H9 (cell line): ENCODE data around the gene MIPOL1. TPM values are rescaled to one million over a fixed set of nuclear protein-coding genes. Genes with fewer than 3 reads are reported as not detected.

Experiments used
- DNase-seq: peaks from one replicate; pipeline ENCODE4 v3.0.0-alpha.2; 2017
- H2AFZ ChIP-seq: one replicate; pipeline ENCODE4 v1.6.1; 2013; ENCODE audit warnings: mild to moderate bottlenecking, low read length, control low read depth, moderate library complexity
- H2AK5ac ChIP-seq: 2 replicates; pipeline ENCODE4 v1.6.1; 2013; ENCODE audit warnings: low read length, control low read depth, mixed read lengths; ENCODE audit not compliant: insufficient read length
- H2BK120ac ChIP-seq: one replicate; pipeline ENCODE4 v1.6.1; 2013; ENCODE audit warnings: low read depth, mild to moderate bottlenecking, low read length, control low read depth, inconsistent platforms; ENCODE audit not compliant: poor library complexity, severe bottlenecking
- H2BK12ac ChIP-seq: 2 replicates; pipeline ENCODE4 v1.6.1; 2013; ENCODE audit warnings: low read length, control low read depth, mixed read lengths, low read depth; ENCODE audit not compliant: insufficient read length
- H2BK15ac ChIP-seq: 2 replicates; pipeline ENCODE4 v1.6.1; 2013; ENCODE audit warnings: low read depth, low read length, control low read depth
- H2BK20ac ChIP-seq: one replicate; pipeline ENCODE4 v1.6.1; 2013; ENCODE audit warnings: low read depth, mild to moderate bottlenecking, low read length, control low read depth, inconsistent platforms; ENCODE audit not compliant: poor library complexity, severe bottlenecking
- H2BK5ac ChIP-seq: 2 replicates; pipeline ENCODE4 v1.6.1; 2013; ENCODE audit warnings: low read length, control low read depth, mixed read lengths; ENCODE audit not compliant: insufficient read length
- H3K14ac ChIP-seq: 2 replicates; pipeline ENCODE4 v1.6.1; 2013; ENCODE audit warnings: low read length, control low read depth; ENCODE audit not compliant: insufficient read depth
- H3K18ac ChIP-seq: 2 replicates; pipeline ENCODE4 v1.6.1; 2013; ENCODE audit warnings: low read depth, mild to moderate bottlenecking, mixed read lengths, low read length, control low read depth; ENCODE audit not compliant: insufficient read length
- H3K23ac ChIP-seq: 2 replicates; pipeline ENCODE4 v1.6.1; 2013; ENCODE audit warnings: low read length, control low read depth, mixed read lengths, low read depth; ENCODE audit not compliant: insufficient read length
- H3K23me2 ChIP-seq: 2 replicates; pipeline ENCODE4 v1.6.1; 2013; ENCODE audit warnings: low read depth, mild to moderate bottlenecking, mixed read lengths, low read length, control low read depth; ENCODE audit not compliant: insufficient read length, poor library complexity, severe bottlenecking
- H3K27ac ChIP-seq: 2 replicates; pipeline ENCODE4 v1.5.1; 2013; ENCODE audit warnings: low read length, control low read depth, mixed read lengths, low read depth; ENCODE audit not compliant: insufficient read length
- H3K27me3 ChIP-seq: 2 replicates; pipeline ENCODE4 v1.6.1; 2013; ENCODE audit warnings: low read length, control low read depth, inconsistent platforms; ENCODE audit not compliant: insufficient read depth
- H3K4ac ChIP-seq: 2 replicates; pipeline ENCODE4 v1.6.1; 2013; ENCODE audit warnings: low read depth, mild to moderate bottlenecking, control low read depth, inconsistent platforms, low read length, moderate library complexity
- H3K4me1 ChIP-seq: 2 replicates; pipeline ENCODE4 v1.6.1; 2013; ENCODE audit warnings: low read length, control low read depth, inconsistent platforms; ENCODE audit not compliant: insufficient read depth
- H3K4me2 ChIP-seq: 2 replicates; pipeline ENCODE4 v1.6.1; 2013; ENCODE audit warnings: low read length, control low read depth, mixed read lengths; ENCODE audit not compliant: insufficient read length, insufficient read depth
- H3K56ac ChIP-seq: 2 replicates; pipeline ENCODE4 v1.6.1; 2013; ENCODE audit warnings: low read depth, mild to moderate bottlenecking, mixed read lengths, low read length, control low read depth; ENCODE audit not compliant: insufficient read length
- H3K79me1 ChIP-seq: 2 replicates; pipeline ENCODE4 v1.6.1; 2013; ENCODE audit warnings: low read depth, mild to moderate bottlenecking, moderate library complexity, low read length, control low read depth, inconsistent platforms; ENCODE audit not compliant: insufficient read depth, poor library complexity, severe bottlenecking
- H3K79me2 ChIP-seq: 2 replicates; pipeline ENCODE4 v1.6.1; 2013; ENCODE audit warnings: low read length, control low read depth, inconsistent platforms; ENCODE audit not compliant: insufficient read depth
- H3K9ac ChIP-seq: 2 replicates; pipeline ENCODE4 v1.6.1; 2013; ENCODE audit warnings: low read length, control low read depth, mixed read lengths; ENCODE audit not compliant: insufficient read length; ENCODE audit errors: extremely low read depth
- H3K9me3 ChIP-seq: one replicate; pipeline ENCODE4 v1.6.1; 2013; ENCODE audit warnings: low read depth, low read length, inconsistent platforms; ENCODE audit not compliant: control insufficient read depth
- H3T11ph ChIP-seq: one replicate; pipeline ENCODE4 v1.6.1; 2013; ENCODE audit warnings: mild to moderate bottlenecking, low read length, control low read depth, inconsistent platforms
- H4K20me1 ChIP-seq: one replicate; pipeline ENCODE4 v1.6.1; 2013; ENCODE audit not compliant: control insufficient read depth, insufficient read length, insufficient read depth
- H4K5ac ChIP-seq: 2 replicates; pipeline ENCODE4 v1.6.1; 2013; ENCODE audit warnings: low read depth, mild to moderate bottlenecking, mixed read lengths, low read length, control low read depth; ENCODE audit not compliant: insufficient read length
- H4K8ac ChIP-seq: replicated peaks from 2 replicates; pipeline ENCODE4 v1.6.1; 2013; ENCODE audit warnings: low read length, control low read depth, mixed read lengths, low read depth; ENCODE audit not compliant: insufficient read length
- H4K91ac ChIP-seq: 2 replicates; pipeline ENCODE4 v1.6.1; 2013; ENCODE audit warnings: low read depth, mild to moderate bottlenecking, moderate library complexity, mixed read lengths, low read length, control low read depth; ENCODE audit not compliant: insufficient read length
- H3K27ac Mint-ChIP-seq, 3 experiments: 2 replicates in 2 of 3; 3 replicates in 1 of 3; pipeline ENCODE4 v1.8.0; 2020 to 2021; ENCODE audit warnings: mixed read lengths in 3 of 3, mild to moderate bottlenecking in 1 of 3, moderate library complexity in 1 of 3
- H3K27me3 Mint-ChIP-seq: 2 replicates; pipeline ENCODE4 v1.8.0; 2021; ENCODE audit warnings: low read depth, mild to moderate bottlenecking, moderate library complexity, mixed read lengths
- H3K36me3 Mint-ChIP-seq, 3 experiments: 2 replicates in 2 of 3; 3 replicates in 1 of 3; pipeline ENCODE4 v1.8.0; 2020 to 2021; ENCODE audit warnings: low read depth in 3 of 3, mixed read lengths in 3 of 3; ENCODE audit not compliant: insufficient read depth in 1 of 3
- H3K4me1 Mint-ChIP-seq, 2 experiments: 2 replicates each; pipeline ENCODE4 v1.8.0; 2020; ENCODE audit warnings: mixed read lengths in 2 of 2
- H3K4me3 Mint-ChIP-seq, 2 experiments: 2 replicates in 1 of 2; 3 replicates in 1 of 2; pipeline ENCODE4 v1.8.0; 2020 to 2021; ENCODE audit warnings: mild to moderate bottlenecking in 2 of 2, mixed read lengths in 2 of 2, moderate library complexity in 1 of 2
- H3K9me3 Mint-ChIP-seq, 2 experiments: 2 replicates in 1 of 2; 3 replicates in 1 of 2; pipeline ENCODE4 v1.8.0; 2020; ENCODE audit warnings: mild to moderate bottlenecking in 2 of 2, mixed read lengths in 2 of 2, moderate library complexity in 1 of 2
- WGBS: extraction: QIAGEN DNeasy Blood & Tissue Kit; methylation state at CpG from one replicate; pipeline ENCODE4 v1.1.7; 2013; ENCODE audit warnings: missing lambda C conversion rate, low lambda C conversion rate, mixed read lengths; ENCODE audit not compliant: insufficient read length; ENCODE audit errors: extremely low coverage; 5-methylcytosine and 5-hydroxymethylcytosine counted together
- total RNA-seq: library from RNA; stranded (reverse); gene quantifications from 2 replicates; pipeline ENCODE4 v1.2.1, GENCODE V29; 2021
- TF ChIP-seq, protein P1 (sequence below): fragments of 200-600 bp; sonication (generic); conservative IDR thresholded peaks from 3 replicates; pipeline ENCODE4 v1.8.0; 2021; ENCODE audit warnings: antibody characterized with exemption, mild to moderate bottlenecking

The MIPOL1 gene
- total RNA-seq, 1 experiment from 2014 or later, result 15.6 TPM

DNA sequence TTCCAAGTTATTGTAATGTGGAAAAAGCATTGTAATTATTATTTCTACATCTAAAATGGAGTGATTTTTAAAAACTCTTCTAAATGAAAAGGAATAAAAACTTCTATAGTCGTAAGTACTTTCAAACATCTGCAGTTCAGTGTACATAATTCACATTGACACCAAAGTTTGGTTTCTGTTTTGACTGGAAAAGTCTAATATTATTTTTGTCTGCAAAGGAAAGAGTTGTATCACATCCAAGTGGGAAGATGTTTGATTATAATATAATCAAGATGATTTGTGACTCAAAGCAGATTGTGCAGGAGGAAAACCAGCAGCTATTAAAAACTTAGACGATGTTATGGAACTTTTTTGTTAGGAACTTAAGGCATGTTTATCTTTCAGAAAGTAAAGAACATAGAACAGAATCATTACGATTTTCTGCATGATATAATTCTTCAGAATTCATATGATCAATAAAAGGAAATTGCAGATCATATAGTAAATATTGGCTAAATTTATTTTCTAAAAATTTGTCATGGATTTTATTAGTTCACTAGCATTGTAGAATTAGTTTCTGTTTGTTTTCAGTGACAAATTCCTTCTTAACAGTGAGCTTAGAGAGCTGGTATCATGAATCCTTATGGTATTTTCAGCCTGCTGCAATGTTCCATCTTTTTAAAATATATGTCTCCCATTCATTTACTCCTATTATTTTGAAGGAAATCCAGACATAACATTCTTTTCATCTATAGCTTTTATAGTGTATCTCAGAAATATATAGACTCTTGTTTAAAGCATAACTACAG, 145.8 kb downstream of the MIPOL1 start:
- Histone ChIP-seq H4K20me1 (no peaks in the 10 kb centered on the region), H2BK120ac (no peak overlapping the region), H3K27me3 (no peaks in the 10 kb centered on the region), H4K91ac (no peak overlapping the region), H3K9ac (no peak overlapping the region), H3K23me2 (no peaks in the 10 kb centered on the region), H3K18ac (no peak overlapping the region), H3K14ac (no peak overlapping the region), H3K79me2 (no peaks in the 10 kb centered on the region), H3K27ac (no peak overlapping the region), H2BK12ac (no peak overlapping the region), H3K9me3 (no peaks in the 10 kb centered on the region), H4K5ac (no peak overlapping the region), H3K4ac (no peak overlapping the region), H3K4me2 (no peak overlapping the region), H2AK5ac (no peak overlapping the region), H3T11ph (no peak overlapping the region), H2BK5ac (no peak overlapping the region), H3K56ac (no peak overlapping the region), H2BK20ac (no peak overlapping the region), H2AFZ (no peak overlapping the region), H3K79me1 (no peaks in the 10 kb centered on the region), H3K4me1 (no peaks in the 10 kb centered on the region), H2BK15ac (no peak overlapping the region), H4K8ac (no peak overlapping the region), H3K23ac (no peak overlapping the region)
- no peak for DNase-seq
- TF ChIP-seq, protein P1, sequence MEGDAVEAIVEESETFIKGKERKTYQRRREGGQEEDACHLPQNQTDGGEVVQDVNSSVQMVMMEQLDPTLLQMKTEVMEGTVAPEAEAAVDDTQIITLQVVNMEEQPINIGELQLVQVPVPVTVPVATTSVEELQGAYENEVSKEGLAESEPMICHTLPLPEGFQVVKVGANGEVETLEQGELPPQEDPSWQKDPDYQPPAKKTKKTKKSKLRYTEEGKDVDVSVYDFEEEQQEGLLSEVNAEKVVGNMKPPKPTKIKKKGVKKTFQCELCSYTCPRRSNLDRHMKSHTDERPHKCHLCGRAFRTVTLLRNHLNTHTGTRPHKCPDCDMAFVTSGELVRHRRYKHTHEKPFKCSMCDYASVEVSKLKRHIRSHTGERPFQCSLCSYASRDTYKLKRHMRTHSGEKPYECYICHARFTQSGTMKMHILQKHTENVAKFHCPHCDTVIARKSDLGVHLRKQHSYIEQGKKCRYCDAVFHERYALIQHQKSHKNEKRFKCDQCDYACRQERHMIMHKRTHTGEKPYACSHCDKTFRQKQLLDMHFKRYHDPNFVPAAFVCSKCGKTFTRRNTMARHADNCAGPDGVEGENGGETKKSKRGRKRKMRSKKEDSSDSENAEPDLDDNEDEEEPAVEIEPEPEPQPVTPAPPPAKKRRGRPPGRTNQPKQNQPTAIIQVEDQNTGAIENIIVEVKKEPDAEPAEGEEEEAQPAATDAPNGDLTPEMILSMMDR, result no peak
- Mint-ChIP-seq H3K27ac (no peak overlapping the region), H3K9me3 (peaks cover 13 to 19% of the 10 kb centered on the region in 2 experiments; a peak in 4 of 5 replicates), H3K4me1 (no peaks in the 10 kb centered on the region), H3K27me3 (no peaks in the 10 kb centered on the region), H3K4me3 (no peak overlapping the region), H3K36me3 (peaks cover 0 to 15% (median 11%) of the 10 kb centered on the region in 3 experiments; a peak in 6 of 7 replicates)
- no CpG with 5 or more reads among the region's 3 CpGs for WGBS
